ENCODE measurements around the gene ZNF322.
"Not testable (repeated sequence)": the region's sequence is repeated elsewhere in the genome, so short reads cannot be mapped to it uniquely, and the experiment has no call there.

DNA sequence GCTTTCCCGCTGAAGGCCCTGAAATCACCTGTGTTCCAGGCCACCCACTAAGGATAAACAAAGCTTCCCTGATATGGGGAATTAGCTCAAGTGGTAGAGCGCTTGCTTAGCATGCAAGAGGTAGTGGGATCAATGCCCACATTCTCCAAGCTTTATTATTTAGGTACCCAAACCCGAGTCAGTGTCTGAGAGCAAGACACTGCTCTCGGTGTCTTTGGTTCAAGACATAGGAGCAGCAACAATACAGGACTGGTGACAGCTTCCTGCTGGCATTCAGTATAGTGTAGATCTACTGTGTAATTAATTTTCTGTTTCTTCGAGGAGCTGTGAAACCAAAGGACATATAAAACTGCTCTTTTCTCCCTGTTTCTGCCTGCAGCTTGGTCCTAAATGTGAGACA, 13.7 kb upstream of the ZNF322 start:
- TF ChIP-seq, protein P1, sequence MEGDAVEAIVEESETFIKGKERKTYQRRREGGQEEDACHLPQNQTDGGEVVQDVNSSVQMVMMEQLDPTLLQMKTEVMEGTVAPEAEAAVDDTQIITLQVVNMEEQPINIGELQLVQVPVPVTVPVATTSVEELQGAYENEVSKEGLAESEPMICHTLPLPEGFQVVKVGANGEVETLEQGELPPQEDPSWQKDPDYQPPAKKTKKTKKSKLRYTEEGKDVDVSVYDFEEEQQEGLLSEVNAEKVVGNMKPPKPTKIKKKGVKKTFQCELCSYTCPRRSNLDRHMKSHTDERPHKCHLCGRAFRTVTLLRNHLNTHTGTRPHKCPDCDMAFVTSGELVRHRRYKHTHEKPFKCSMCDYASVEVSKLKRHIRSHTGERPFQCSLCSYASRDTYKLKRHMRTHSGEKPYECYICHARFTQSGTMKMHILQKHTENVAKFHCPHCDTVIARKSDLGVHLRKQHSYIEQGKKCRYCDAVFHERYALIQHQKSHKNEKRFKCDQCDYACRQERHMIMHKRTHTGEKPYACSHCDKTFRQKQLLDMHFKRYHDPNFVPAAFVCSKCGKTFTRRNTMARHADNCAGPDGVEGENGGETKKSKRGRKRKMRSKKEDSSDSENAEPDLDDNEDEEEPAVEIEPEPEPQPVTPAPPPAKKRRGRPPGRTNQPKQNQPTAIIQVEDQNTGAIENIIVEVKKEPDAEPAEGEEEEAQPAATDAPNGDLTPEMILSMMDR (IDR thresholded peaks at IDR 0.05), result not testable (repeated sequence)
- TF ChIP-seq ZFX (IDR thresholded peaks at IDR 0.05; ENCODE audit: borderline replicate concordance), result not testable (repeated sequence)

Data from 22Rv1 (cell line).